HEK293T (cell line): ENCODE data around the gene ZNF700.
"Not testable (repeated sequence)": the region's sequence is repeated elsewhere in the genome, so short reads cannot be mapped to it uniquely, and the experiment has no call there.

Source experiments
- BHLHE40 ChIP-seq: fragments of 450-650 bp; IDR thresholded peaks from 2 replicates; pipeline ENCODE4 v1.6.1; 2016; ENCODE audit warnings: mild to moderate bottlenecking, moderate library complexity, borderline replicate concordance
- FOXM1 ChIP-seq: fragments of 450-650 bp; IDR thresholded peaks from 2 replicates; pipeline ENCODE4 v1.6.1; 2017; ENCODE audit warnings: mild to moderate bottlenecking, borderline replicate concordance
- HDGF ChIP-seq: fragments of 450-650 bp; IDR thresholded peaks from 2 replicates; pipeline ENCODE4 v1.6.1; 2017; ENCODE audit warnings: antibody characterized with exemption, borderline replicate concordance
- L3MBTL2 ChIP-seq: fragments of 450-650 bp; conservative IDR thresholded peaks from 2 replicates; pipeline ENCODE4 v1.6.1; 2016; ENCODE audit warnings: mild to moderate bottlenecking
- SP1 ChIP-seq: fragments of 450-650 bp; IDR thresholded peaks from 2 replicates; pipeline ENCODE4 v1.6.1; 2017
- SUZ12 ChIP-seq: fragments of 450-650 bp; IDR thresholded peaks from 2 replicates; pipeline ENCODE4 v1.6.1; 2016; ENCODE audit warnings: mild to moderate bottlenecking
- ZNF384 ChIP-seq: fragments of 450-650 bp; IDR thresholded peaks from 2 replicates; pipeline ENCODE4 v1.6.1; 2016

DNA sequence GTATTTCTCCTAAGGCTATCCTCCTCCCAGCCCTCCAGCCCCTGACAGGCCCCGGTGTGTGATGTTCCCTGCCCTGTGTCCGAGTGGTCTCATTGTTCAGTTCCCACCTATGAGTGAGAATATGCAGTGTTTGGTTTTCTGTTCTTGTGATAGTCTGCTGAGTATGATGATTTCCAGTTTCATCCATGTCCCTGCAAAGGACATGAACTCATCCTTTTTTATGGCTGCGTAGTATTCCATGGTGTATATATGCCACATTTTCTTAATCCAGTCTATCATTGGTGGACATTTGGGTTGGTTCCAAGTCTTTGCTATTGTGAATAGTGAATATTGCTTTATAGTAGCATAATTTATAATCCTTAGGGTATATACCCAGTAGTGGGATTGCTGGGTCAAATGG lies 10.9 kb downstream of the ZNF700 start:
- TF ChIP-seq BHLHE40, SP1, HDGF, FOXM1, L3MBTL2, ZNF384, SUZ12: not testable (repeated sequence)
